ENCODE data around the gene CAMSAP1.

GRCh38 chr9:135766251-135766650 is 141.1 kb downstream of the CAMSAP1 start:
- TF ChIP-seq CTCF (IDR thresholded peaks at IDR 0.05) (no peak), POLR2A (IDR thresholded peaks at IDR 0.05) (no peak)
